WTC11 (cell line): ENCODE data around the gene SLAMF6. TPM values are rescaled to one million over a fixed set of nuclear protein-coding genes. Genes with fewer than 3 reads are reported as not detected.

Source experiments
- ATAC-seq: fragments of 200-7000 bp; cut with Tn5 transposase; 2 replicates; pipeline ENCODE4 v1.10.0; 2021; ENCODE audit warnings: mild to moderate bottlenecking, moderate library complexity
- CTCF ChIA-PET: fragments of 300-600 bp; sonication (Branson Sonifier 250); formaldehyde crosslinking; loops from one replicate; lab custom pipeline; 2021; ENCODE audit warnings: antibody characterized with exemption; lab: Charles Lee
- POLR2A ChIA-PET: fragments of 350-600 bp; sonication (Branson Sonifier 250); formaldehyde crosslinking; loops from one replicate; lab custom pipeline; 2021; ENCODE audit warnings: antibody characterized with exemption; lab: Charles Lee
- DNase-seq: peaks from one replicate; pipeline ENCODE4 v3.0.0; 2021; ENCODE audit warnings: low spot score
- H3K27ac Mint-ChIP-seq: 2 replicates; pipeline ENCODE4 v1.8.0; 2021; ENCODE audit warnings: mixed read lengths
- H3K27me3 Mint-ChIP-seq: 2 replicates; pipeline ENCODE4 v1.8.0; 2021; ENCODE audit warnings: low read depth, mild to moderate bottlenecking, moderate library complexity, mixed read lengths
- H3K36me3 Mint-ChIP-seq: 2 replicates; pipeline ENCODE4 v1.8.0; 2021; ENCODE audit warnings: mixed read lengths
- H3K4me1 Mint-ChIP-seq: 2 replicates; pipeline ENCODE4 v1.8.0; 2022; ENCODE audit warnings: mixed read lengths
- H3K4me3 Mint-ChIP-seq: 2 replicates; pipeline ENCODE4 v1.8.0; 2021; ENCODE audit warnings: mild to moderate bottlenecking, moderate library complexity, mixed read lengths
- H3K9me3 Mint-ChIP-seq: 2 replicates; pipeline ENCODE4 v1.8.0; 2021; ENCODE audit warnings: mixed read lengths
- CBFB ChIP-seq: sonication (generic); formaldehyde crosslinking; IDR thresholded peaks from 2 replicates; pipeline ENCODE4 v1.8.1; 2022; ENCODE audit warnings: mild to moderate bottlenecking, low read depth, missing genetic modification reagents
- FOXK1 ChIP-seq: sonication (generic); formaldehyde crosslinking; IDR thresholded peaks from 2 replicates; pipeline ENCODE4 v1.8.0; 2022; ENCODE audit warnings: mild to moderate bottlenecking, moderate library complexity, missing genetic modification reagents
- GRHL2 ChIP-seq: fragments of 250-450 bp; sonication (Bioruptor Pico); IDR thresholded peaks from 2 replicates; pipeline ENCODE4 v1.8.0; 2022; ENCODE audit warnings: mild to moderate bottlenecking, moderate library complexity; ENCODE audit not compliant: insufficient replicate concordance, severe bottlenecking
- MYBL2 ChIP-seq: sonication (generic); formaldehyde crosslinking; IDR thresholded peaks from 2 replicates; pipeline ENCODE4 v1.8.1; 2023; ENCODE audit warnings: mild to moderate bottlenecking, moderate library complexity, missing genetic modification reagents
- RELA ChIP-seq: sonication (generic); formaldehyde crosslinking; IDR thresholded peaks from 2 replicates; pipeline ENCODE4 v1.8.1; 2022; ENCODE audit warnings: missing genetic modification reagents, mild to moderate bottlenecking, borderline replicate concordance
- TEAD4 ChIP-seq: sonication (generic); formaldehyde crosslinking; IDR thresholded peaks from 2 replicates; pipeline ENCODE4 v1.8.0; 2022; ENCODE audit warnings: mild to moderate bottlenecking, missing genetic modification reagents
- ZNF138 ChIP-seq: sonication (generic); formaldehyde crosslinking; conservative IDR thresholded peaks from 2 replicates; pipeline ENCODE4 v1.8.1; 2022; ENCODE audit warnings: mild to moderate bottlenecking, moderate library complexity, missing genetic modification reagents
- ZNF219 ChIP-seq: sonication (generic); formaldehyde crosslinking; IDR thresholded peaks from 2 replicates; pipeline ENCODE4 v1.8.0; 2023; ENCODE audit warnings: missing genetic modification reagents, mild to moderate bottlenecking, borderline replicate concordance
- ZNF396 ChIP-seq: fragments of 250-450 bp; sonication (Bioruptor Pico); IDR thresholded peaks from 2 replicates; pipeline ENCODE4 v1.8.0; 2021; ENCODE audit warnings: mild to moderate bottlenecking, moderate library complexity, borderline replicate concordance
- ZNF423 ChIP-seq: fragments of 250-450 bp; sonication (Bioruptor Pico); IDR thresholded peaks from 2 replicates; pipeline ENCODE4 v2.1.2; 2022; ENCODE audit warnings: mild to moderate bottlenecking, moderate library complexity
- ZNF425 ChIP-seq: fragments of 250-450 bp; sonication (Bioruptor Pico); conservative IDR thresholded peaks from 2 replicates; pipeline ENCODE4 v1.9.0; 2021; ENCODE audit warnings: mild to moderate bottlenecking
- total RNA-seq: library from RNA; stranded (reverse); gene quantifications from 3 replicates; pipeline ENCODE4 v1.2.3, GENCODE V29; 2021
- TF ChIP-seq, protein P1 (sequence below): fragments of 250-450 bp; sonication (Bioruptor Pico); IDR thresholded peaks from 2 replicates; pipeline ENCODE4 v1.9.0; 2021; ENCODE audit warnings: moderate library complexity, mild to moderate bottlenecking, inconsistent platforms, borderline replicate concordance
- TF ChIP-seq, protein P2 (sequence below): sonication (generic); formaldehyde crosslinking; IDR thresholded peaks from 2 replicates; pipeline ENCODE4 v1.8.1; 2022; ENCODE audit warnings: mild to moderate bottlenecking, missing genetic modification reagents, moderate library complexity, borderline replicate concordance
- TF ChIP-seq, protein P3 (sequence below): sonication (generic); formaldehyde crosslinking; IDR thresholded peaks from 2 replicates; pipeline ENCODE4 v1.8.0; 2023; ENCODE audit warnings: mild to moderate bottlenecking, missing genetic modification reagents
- TF ChIP-seq, protein P4 (sequence below): sonication (generic); formaldehyde crosslinking; IDR thresholded peaks from 2 replicates; pipeline ENCODE4 v1.8.1; 2023; ENCODE audit warnings: mild to moderate bottlenecking, missing genetic modification reagents, moderate library complexity
- TF ChIP-seq, protein P5 (sequence below): fragments of 250-450 bp; sonication (Bioruptor Pico); IDR thresholded peaks from 2 replicates; pipeline ENCODE4 v1.9.0; 2021; ENCODE audit warnings: mild to moderate bottlenecking, borderline replicate concordance

SLAMF6 gene
- total RNA-seq, 1 experiment from 2014 or later: not detected

DNA sequence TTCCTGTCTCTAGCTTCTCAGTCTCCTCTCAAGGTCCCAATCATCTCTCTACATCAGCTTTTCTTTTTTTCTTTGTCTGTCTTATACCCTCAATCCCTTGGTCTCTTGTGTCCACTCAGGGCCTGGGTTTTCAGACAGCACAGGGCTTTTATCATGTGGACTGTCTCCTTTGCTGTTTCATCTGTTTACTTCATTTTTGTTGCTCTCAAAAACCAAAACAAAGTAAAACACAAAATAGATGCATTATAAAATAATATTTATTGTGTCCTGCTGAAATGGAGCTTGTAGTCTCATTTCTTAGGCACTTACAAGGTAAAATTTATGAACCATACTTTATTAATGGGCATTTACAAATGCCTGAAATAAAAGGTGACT lies 17.8 kb upstream of the SLAMF6 start (continued):
- TF ChIP-seq FOXK1 (CRISPR knock-in tag): no peak

GRCh38 chr1:160539990-160540858 lies 17.2 kb upstream of the SLAMF6 start:
- Mint-ChIP-seq H3K27ac (no peak overlapping the region; the same call in 1 of the 2 replicates), H3K27me3 (no peaks in the 10 kb centered on the region), H3K4me1 (no peaks in the 10 kb centered on the region), H3K36me3 (peaks cover 2% of the 10 kb centered on the region), H3K9me3 (peaks cover 11% of the 10 kb centered on the region), H3K4me3 (no peak overlapping the region)
- DNase-seq (no peak), ATAC-seq (no peak)
- ChIA-PET CTCF (interaction anchor here (0.9 kb wide), 1 partner anchor 10 kb away, joined by 3 read pairs; no protein-coding TSS in a partner anchor), POLR2A (no interaction called here)
- TF ChIP-seq ZNF396: no peak
- TF ChIP-seq, protein P1, sequence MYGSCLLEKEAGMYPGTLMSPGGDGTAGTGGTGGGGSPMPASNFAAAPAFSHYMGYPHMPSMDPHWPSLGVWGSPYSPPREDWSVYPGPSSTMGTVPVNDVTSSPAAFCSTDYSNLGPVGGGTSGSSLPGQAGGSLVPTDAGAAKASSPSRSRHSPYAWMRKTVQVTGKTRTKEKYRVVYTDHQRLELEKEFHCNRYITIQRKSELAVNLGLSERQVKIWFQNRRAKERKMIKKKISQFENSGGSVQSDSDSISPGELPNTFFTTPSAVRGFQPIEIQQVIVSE: no peak
- TF ChIP-seq ZNF423 (CRISPR knock-in tag): no peak
- TF ChIP-seq, protein P2, sequence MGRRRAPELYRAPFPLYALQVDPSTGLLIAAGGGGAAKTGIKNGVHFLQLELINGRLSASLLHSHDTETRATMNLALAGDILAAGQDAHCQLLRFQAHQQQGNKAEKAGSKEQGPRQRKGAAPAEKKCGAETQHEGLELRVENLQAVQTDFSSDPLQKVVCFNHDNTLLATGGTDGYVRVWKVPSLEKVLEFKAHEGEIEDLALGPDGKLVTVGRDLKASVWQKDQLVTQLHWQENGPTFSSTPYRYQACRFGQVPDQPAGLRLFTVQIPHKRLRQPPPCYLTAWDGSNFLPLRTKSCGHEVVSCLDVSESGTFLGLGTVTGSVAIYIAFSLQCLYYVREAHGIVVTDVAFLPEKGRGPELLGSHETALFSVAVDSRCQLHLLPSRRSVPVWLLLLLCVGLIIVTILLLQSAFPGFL: no peak
- no peak for TF ChIP-seq FOXK1 (CRISPR knock-in tag)
- TF ChIP-seq, protein P3, sequence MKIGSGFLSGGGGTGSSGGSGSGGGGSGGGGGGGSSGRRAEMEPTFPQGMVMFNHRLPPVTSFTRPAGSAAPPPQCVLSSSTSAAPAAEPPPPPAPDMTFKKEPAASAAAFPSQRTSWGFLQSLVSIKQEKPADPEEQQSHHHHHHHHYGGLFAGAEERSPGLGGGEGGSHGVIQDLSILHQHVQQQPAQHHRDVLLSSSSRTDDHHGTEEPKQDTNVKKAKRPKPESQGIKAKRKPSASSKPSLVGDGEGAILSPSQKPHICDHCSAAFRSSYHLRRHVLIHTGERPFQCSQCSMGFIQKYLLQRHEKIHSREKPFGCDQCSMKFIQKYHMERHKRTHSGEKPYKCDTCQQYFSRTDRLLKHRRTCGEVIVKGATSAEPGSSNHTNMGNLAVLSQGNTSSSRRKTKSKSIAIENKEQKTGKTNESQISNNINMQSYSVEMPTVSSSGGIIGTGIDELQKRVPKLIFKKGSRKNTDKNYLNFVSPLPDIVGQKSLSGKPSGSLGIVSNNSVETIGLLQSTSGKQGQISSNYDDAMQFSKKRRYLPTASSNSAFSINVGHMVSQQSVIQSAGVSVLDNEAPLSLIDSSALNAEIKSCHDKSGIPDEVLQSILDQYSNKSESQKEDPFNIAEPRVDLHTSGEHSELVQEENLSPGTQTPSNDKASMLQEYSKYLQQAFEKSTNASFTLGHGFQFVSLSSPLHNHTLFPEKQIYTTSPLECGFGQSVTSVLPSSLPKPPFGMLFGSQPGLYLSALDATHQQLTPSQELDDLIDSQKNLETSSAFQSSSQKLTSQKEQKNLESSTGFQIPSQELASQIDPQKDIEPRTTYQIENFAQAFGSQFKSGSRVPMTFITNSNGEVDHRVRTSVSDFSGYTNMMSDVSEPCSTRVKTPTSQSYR (CRISPR knock-in tag): no peak
- TF ChIP-seq RELA (CRISPR knock-in tag): no peak
- TF ChIP-seq ZNF138 (CRISPR knock-in tag): no peak

DNA sequence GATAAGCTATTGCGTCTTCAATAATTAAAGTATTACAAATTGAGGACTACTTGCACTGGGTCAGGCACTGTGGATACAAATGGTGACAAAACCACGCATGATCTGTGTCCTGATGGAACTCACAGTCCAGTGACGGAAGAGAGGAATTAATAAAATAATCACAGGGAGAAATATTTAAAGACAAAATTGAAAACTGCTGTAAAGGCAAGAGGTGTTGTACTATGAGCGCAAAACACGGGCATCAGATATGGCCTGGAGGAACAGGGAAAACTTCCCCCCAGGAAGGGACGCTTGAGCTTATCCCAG lies 16.6 kb upstream of the SLAMF6 start:
- Mint-ChIP-seq H3K27me3 (no peaks in the 10 kb centered on the region), H3K27ac (no peak overlapping the region), H3K9me3 (peaks cover 15% of the 10 kb centered on the region), H3K4me3 (no peak overlapping the region), H3K4me1 (no peaks in the 10 kb centered on the region), H3K36me3 (peaks cover 5% of the 10 kb centered on the region)
- POLR2A ChIA-PET: no interaction called here
- CTCF ChIA-PET: no interaction called here
- TF ChIP-seq, protein P4, sequence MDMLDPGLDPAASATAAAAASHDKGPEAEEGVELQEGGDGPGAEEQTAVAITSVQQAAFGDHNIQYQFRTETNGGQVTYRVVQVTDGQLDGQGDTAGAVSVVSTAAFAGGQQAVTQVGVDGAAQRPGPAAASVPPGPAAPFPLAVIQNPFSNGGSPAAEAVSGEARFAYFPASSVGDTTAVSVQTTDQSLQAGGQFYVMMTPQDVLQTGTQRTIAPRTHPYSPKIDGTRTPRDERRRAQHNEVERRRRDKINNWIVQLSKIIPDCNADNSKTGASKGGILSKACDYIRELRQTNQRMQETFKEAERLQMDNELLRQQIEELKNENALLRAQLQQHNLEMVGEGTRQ (CRISPR knock-in tag): no peak
- TF ChIP-seq GRHL2 (CRISPR knock-in tag) (no peak), TEAD4 (CRISPR knock-in tag) (no peak)
- DNase-seq (no peak), ATAC-seq (no peak)

- Mint-ChIP-seq H3K27ac (no peak overlapping the region), H3K9me3 (peaks cover 20% of the 10 kb centered on the region)
Measured at GRCh38 chr1:160538985-160539651, 16.1 kb upstream of the SLAMF6 start.

More at GRCh38 chr1:160538985-160539651, 16.1 kb upstream of the SLAMF6 start:
- H3K4me1 Mint-ChIP-seq: no peaks in the 10 kb centered on the region
- no peak for ATAC-seq
- DNase-seq: no peak
- TF ChIP-seq RELA (CRISPR knock-in tag) (no peak), ZNF219 (CRISPR knock-in tag) (no peak), CBFB (no peak), MYBL2 (no peak), ZNF425 (no peak)
- TF ChIP-seq, protein P5, sequence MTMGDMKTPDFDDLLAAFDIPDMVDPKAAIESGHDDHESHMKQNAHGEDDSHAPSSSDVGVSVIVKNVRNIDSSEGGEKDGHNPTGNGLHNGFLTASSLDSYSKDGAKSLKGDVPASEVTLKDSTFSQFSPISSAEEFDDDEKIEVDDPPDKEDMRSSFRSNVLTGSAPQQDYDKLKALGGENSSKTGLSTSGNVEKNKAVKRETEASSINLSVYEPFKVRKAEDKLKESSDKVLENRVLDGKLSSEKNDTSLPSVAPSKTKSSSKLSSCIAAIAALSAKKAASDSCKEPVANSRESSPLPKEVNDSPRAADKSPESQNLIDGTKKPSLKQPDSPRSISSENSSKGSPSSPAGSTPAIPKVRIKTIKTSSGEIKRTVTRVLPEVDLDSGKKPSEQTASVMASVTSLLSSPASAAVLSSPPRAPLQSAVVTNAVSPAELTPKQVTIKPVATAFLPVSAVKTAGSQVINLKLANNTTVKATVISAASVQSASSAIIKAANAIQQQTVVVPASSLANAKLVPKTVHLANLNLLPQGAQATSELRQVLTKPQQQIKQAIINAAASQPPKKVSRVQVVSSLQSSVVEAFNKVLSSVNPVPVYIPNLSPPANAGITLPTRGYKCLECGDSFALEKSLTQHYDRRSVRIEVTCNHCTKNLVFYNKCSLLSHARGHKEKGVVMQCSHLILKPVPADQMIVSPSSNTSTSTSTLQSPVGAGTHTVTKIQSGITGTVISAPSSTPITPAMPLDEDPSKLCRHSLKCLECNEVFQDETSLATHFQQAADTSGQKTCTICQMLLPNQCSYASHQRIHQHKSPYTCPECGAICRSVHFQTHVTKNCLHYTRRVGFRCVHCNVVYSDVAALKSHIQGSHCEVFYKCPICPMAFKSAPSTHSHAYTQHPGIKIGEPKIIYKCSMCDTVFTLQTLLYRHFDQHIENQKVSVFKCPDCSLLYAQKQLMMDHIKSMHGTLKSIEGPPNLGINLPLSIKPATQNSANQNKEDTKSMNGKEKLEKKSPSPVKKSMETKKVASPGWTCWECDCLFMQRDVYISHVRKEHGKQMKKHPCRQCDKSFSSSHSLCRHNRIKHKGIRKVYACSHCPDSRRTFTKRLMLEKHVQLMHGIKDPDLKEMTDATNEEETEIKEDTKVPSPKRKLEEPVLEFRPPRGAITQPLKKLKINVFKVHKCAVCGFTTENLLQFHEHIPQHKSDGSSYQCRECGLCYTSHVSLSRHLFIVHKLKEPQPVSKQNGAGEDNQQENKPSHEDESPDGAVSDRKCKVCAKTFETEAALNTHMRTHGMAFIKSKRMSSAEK (CRISPR knock-in tag): no peak
- peaks cover 10% of the 10 kb centered on the region for H3K36me3 Mint-ChIP-seq
- no peaks in the 10 kb centered on the region for H3K27me3 Mint-ChIP-seq
- ChIA-PET POLR2A (no interaction called here), CTCF (no interaction called here)
- H3K4me3 Mint-ChIP-seq: no peak overlapping the region
